Panc1 (cell line): Measurements from ENCODE around the gene SH3TC1.

Source experiments
- CTCF ChIP-seq: fragments of 450-650 bp; IDR thresholded peaks from 2 replicates; pipeline ENCODE4 v1.5.1; 2017; ENCODE audit warnings: mild to moderate bottlenecking
- POLR2AphosphoS5 ChIP-seq: IDR thresholded peaks from 2 replicates; pipeline ENCODE4 v1.6.1; 2012; ENCODE audit warnings: mild to moderate bottlenecking, low read depth, low read length, moderate library complexity
- TCF7L2 ChIP-seq: IDR thresholded peaks from 2 replicates; pipeline ENCODE4 v1.6.1; 2011; ENCODE audit warnings: mild to moderate bottlenecking, low read depth, low read length, inconsistent platforms

- TF ChIP-seq CTCF (no peak), POLR2AphosphoS5 (no peak), TCF7L2 (no peak)
Measured at GRCh38 chr4:8209181-8209874, 10.2 kb downstream of the SH3TC1 start.
